PC-9 (cell line): ENCODE measurements around the gene FOXC2. TPM values are rescaled to one million over a fixed set of nuclear protein-coding genes. Genes with fewer than 3 reads are reported as not detected.

ENCODE experiments used
- BruUV-seq: library from RNA; stranded (reverse); fragments of 400-500 nt; replicated peaks from 2 replicates; lab custom pipeline; 2021; lab: Mats Ljungman, UMichigan
- CTCF ChIA-PET: fragments of 300-600 bp; sonication (Branson Sonifier 250); formaldehyde crosslinking; loops from one replicate; lab custom pipeline; 2022; ENCODE audit warnings: antibody characterized with exemption; lab: Charles Lee
- POLR2A ChIA-PET: fragments of 300-600 bp; sonication (Branson Sonifier 250); formaldehyde crosslinking; loops from one replicate; lab custom pipeline; 2022; ENCODE audit warnings: antibody characterized with exemption; ENCODE audit not compliant: unreplicated experiment; lab: Charles Lee
- DNase-seq, 2 experiments: peaks; one replicate each; pipeline versions ENCODE4 v3.0.0 to v3.0.0-alpha.2; 2015 to 2022; ENCODE audit warnings: mixed read lengths in 1 of 2
- H2AFZ ChIP-seq: fragments of 200-600 bp; sonication (generic); 2 replicates; pipeline ENCODE4 v1.8.1; 2017; ENCODE audit warnings: antibody characterized with exemption
- H3F3A ChIP-seq: fragments of 200-600 bp; sonication (generic); 2 replicates; pipeline ENCODE4 v1.8.1; 2017; ENCODE audit warnings: antibody characterized with exemption, mild to moderate bottlenecking, low read depth; ENCODE audit not compliant: insufficient read depth
- H3K27ac ChIP-seq: fragments of 200-600 bp; sonication (generic); 2 replicates; pipeline ENCODE4 v1.6.1; 2016; ENCODE audit warnings: mixed run types
- H3K27me3 ChIP-seq: fragments of 200-600 bp; sonication (generic); 2 replicates; pipeline ENCODE4 v1.6.1; 2016; ENCODE audit warnings: low read depth, mixed run types; ENCODE audit not compliant: insufficient read depth
- H3K36me3 ChIP-seq: fragments of 200-600 bp; sonication (generic); 2 replicates; pipeline ENCODE4 v1.6.1; 2016; ENCODE audit warnings: low read depth, mixed run types
- H3K4me1 ChIP-seq: fragments of 200-600 bp; sonication (generic); replicated peaks from 2 replicates; pipeline ENCODE4 v1.6.1; 2016; ENCODE audit warnings: mixed run types; ENCODE audit not compliant: insufficient read depth
- H3K4me2 ChIP-seq: fragments of 200-600 bp; sonication (generic); 2 replicates; pipeline ENCODE4 v1.6.1; 2017; ENCODE audit warnings: mixed run types
- H3K4me3 ChIP-seq: fragments of 200-600 bp; sonication (generic); 2 replicates; pipeline ENCODE4 v1.6.1; 2016; ENCODE audit warnings: mixed run types
- H3K79me2 ChIP-seq: fragments of 200-600 bp; sonication (generic); 2 replicates; pipeline ENCODE4 v1.6.1; 2017; ENCODE audit warnings: low read depth, mixed run types
- H3K9me2 ChIP-seq: fragments of 200-600 bp; sonication (generic); 2 replicates; pipeline ENCODE4 v1.8.1; 2017; ENCODE audit warnings: mild to moderate bottlenecking; ENCODE audit not compliant: insufficient read depth
- H3K9me3 ChIP-seq: fragments of 200-600 bp; sonication (generic); 2 replicates; pipeline ENCODE4 v1.8.1; 2016; ENCODE audit warnings: low read depth; ENCODE audit not compliant: insufficient read depth
- H4K20me1 ChIP-seq: fragments of 200-600 bp; sonication (generic); 2 replicates; pipeline ENCODE4 v1.8.1; 2017; ENCODE audit not compliant: insufficient read depth
- CTCF ChIP-seq: fragments of 200-600 bp; sonication (generic); conservative IDR thresholded peaks from 2 replicates; pipeline ENCODE4 v1.6.1; 2017; ENCODE audit warnings: mixed run types, antibody characterized with exemption, mild to moderate bottlenecking, moderate library complexity
- EZH2 ChIP-seq: fragments of 200-600 bp; sonication (generic); IDR thresholded peaks from 2 replicates; pipeline ENCODE4 v1.8.0; 2017; ENCODE audit warnings: antibody characterized with exemption, low read depth
- intact Hi-C: fragments of 100-400 bp; cut with micrococcal nuclease; formaldehyde crosslinking; loops from one replicate; pipeline ENCODE4 v1.10.0; 2022; ENCODE audit not compliant: unreplicated experiment
- total RNA-seq: library from RNA; stranded (reverse); gene quantifications from 2 replicates; pipeline ENCODE4 v1.2.3, GENCODE V29; 2021

Gene FOXC2
- total RNA-seq, 1 experiment from 2014 or later: not detected

- H3K79me2 ChIP-seq: no peaks in the 10 kb centered on the region
- H3K4me3 ChIP-seq: no peak overlapping the region
- H3K27ac ChIP-seq: no peak overlapping the region
- DNase-seq: peak in 1 of 2 experiments; percentile 29
- H3K9me2 ChIP-seq: no peaks in the 10 kb centered on the region
- no peaks in the 10 kb centered on the region for H3F3A ChIP-seq
- H2AFZ ChIP-seq: no peak overlapping the region
- no TSS peak for BruUV-seq
- CTCF ChIA-PET: no interaction called here
- H4K20me1 ChIP-seq: no peaks in the 10 kb centered on the region
- intact Hi-C loops: no loop called here
- H3K27me3 ChIP-seq: peaks cover 91% of the 10 kb centered on the region
- no peak overlapping the region; the same call in 1 of the 2 replicates for H3K4me2 ChIP-seq
- no peaks in the 10 kb centered on the region; the same call in 1 of the 2 replicates for H3K4me1 ChIP-seq
- no peaks in the 10 kb centered on the region for H3K36me3 ChIP-seq
- H3K9me3 ChIP-seq: no peaks in the 10 kb centered on the region
- TF ChIP-seq EZH2: no peak
- POLR2A ChIA-PET: no interaction called here
Measured at GRCh38 chr16:86614699-86615098, 48.1 kb downstream of the FOXC2 start.

- Histone ChIP-seq H3K4me3 (no peak overlapping the region), H3K9me2 (no peaks in the 10 kb centered on the region), H3K36me3 (no peaks in the 10 kb centered on the region), H3K9me3 (no peaks in the 10 kb centered on the region), H3F3A (no peaks in the 10 kb centered on the region), H4K20me1 (no peaks in the 10 kb centered on the region), H2AFZ (no peak overlapping the region), H3K27ac (no peak overlapping the region), H3K27me3 (peaks cover 91% of the 10 kb centered on the region), H3K79me2 (no peaks in the 10 kb centered on the region), H3K4me2 (no peak overlapping the region), H3K4me1 (no peaks in the 10 kb centered on the region; the same call in 1 of the 2 replicates)
- BruUV-seq: no TSS peak
- POLR2A ChIA-PET: no interaction called here
- TF ChIP-seq EZH2: no peak
- no peak for TF ChIP-seq CTCF
- CTCF ChIA-PET: no interaction called here
- peak in 1 of 2 experiments; percentile 1 for DNase-seq
- intact Hi-C loops: no loop called here
Measured at GRCh38 chr16:86616906-86617305, 50.3 kb downstream of the FOXC2 start.

GRCh38 chr16:86618431-86619238 is 52.0 kb downstream of the FOXC2 start:
- BruUV-seq: no TSS peak
- H3K4me2 ChIP-seq: peak overlapping the region; percentile 13; the same call in 1 of the 2 replicates
- H3K79me2 ChIP-seq: no peaks in the 10 kb centered on the region
- ChIA-PET CTCF (no interaction called here), POLR2A (interaction anchor here (0.7 kb wide), 1 partner anchor 54 kb away, joined by 3 read pairs; no protein-coding TSS in a partner anchor)
- DNase-seq: no peak
- H2AFZ ChIP-seq: no peak overlapping the region
- H3K9me2 ChIP-seq: no peaks in the 10 kb centered on the region
- H3K27me3 ChIP-seq: peaks cover 96% of the 10 kb centered on the region
- TF ChIP-seq CTCF (no peak), EZH2 (no peak)
- H3K36me3 ChIP-seq: no peaks in the 10 kb centered on the region
- no peaks in the 10 kb centered on the region for H4K20me1 ChIP-seq
- intact Hi-C loops: no loop called here
- no peak overlapping the region for H3K4me3 ChIP-seq
- no peaks in the 10 kb centered on the region for H3K9me3 ChIP-seq
- no peaks in the 10 kb centered on the region; the same call in 1 of the 2 replicates for H3K4me1 ChIP-seq
- H3F3A ChIP-seq: no peaks in the 10 kb centered on the region
- H3K27ac ChIP-seq: no peak overlapping the region

Other genes starting within 250 kb of the FOXC2 start
- not detected in 2 replicates for gene FOXF1, start 56.3 kb upstream of the FOXC2 start, total RNA-seq
- gene MTHFSD, start 11.6 kb upstream of the FOXC2 start, total RNA-seq: 23.4 and 25.7 TPM in 2 replicates
- not detected in 2 replicates for gene FOXL1, start 11.7 kb downstream of the FOXC2 start, total RNA-seq